Thoracic aorta (tissue), 2 donors: Measurements from ENCODE around the gene EPHB3. TPM values are rescaled to one million over a fixed set of nuclear protein-coding genes. Genes with fewer than 3 reads are reported as not detected.
A peak's percentile ranks its signal among the peaks of the same experiment; 100 is the strongest.

ENCODE experiments used
- ATAC-seq: fragments of 150-250 bp; one replicate; pipeline ENCODE4 v1.8.0; 2017; ENCODE audit warnings: low read depth; ENCODE audit not compliant: insufficient number of reproducible peaks, low FRiP score
- DNase-seq: peaks from one replicate; pipeline ENCODE4 v3.0.0-alpha.2; 2020; ENCODE audit warnings: low spot score
- H3K27ac ChIP-seq, 2 donors: fragments of 200-600 bp; sonication (generic); 1 replicate in 1 of 2; 2 replicates in 1 of 2; pipeline ENCODE4 v1.5.1; 2016; ENCODE audit warnings: mild to moderate bottlenecking in 2 of 2, moderate library complexity in 2 of 2
- H3K27me3 ChIP-seq: fragments of 200-600 bp; sonication (generic); replicated peaks from 2 replicates; pipeline ENCODE4 v1.6.0; 2016; ENCODE audit warnings: mild to moderate bottlenecking; ENCODE audit not compliant: insufficient read depth
- H3K36me3 ChIP-seq: fragments of 200-600 bp; sonication (generic); one replicate; pipeline ENCODE4 v1.5.1; 2016
- H3K4me1 ChIP-seq, 2 donors: fragments of 200-600 bp; sonication (generic); 1 replicate in 1 of 2; 2 replicates in 1 of 2; pipeline versions ENCODE4 v1.5.1 to v1.6.0; 2016; ENCODE audit warnings: low read depth in 2 of 2, mild to moderate bottlenecking in 1 of 2; ENCODE audit not compliant: control insufficient read depth in 1 of 2
- H3K4me3 ChIP-seq: fragments of 200-600 bp; sonication (generic); 2 replicates; pipeline ENCODE4 v1.5.1; 2016; ENCODE audit warnings: mild to moderate bottlenecking
- H3K9me3 ChIP-seq: fragments of 200-600 bp; sonication (generic); 2 replicates; pipeline ENCODE4 v1.5.1; 2016
- CTCF ChIP-seq: fragments of 200-600 bp; sonication (generic); IDR thresholded peaks from one replicate; pipeline ENCODE4 v1.5.1; 2019; ENCODE audit warnings: antibody characterized with exemption
- total RNA-seq, 2 donors: library from RNA; depleted of rRNA; stranded (reverse); fragments of >200 nt; gene quantifications; one replicate each; pipeline versions ENCODE4 v1.1.0 to v1.2.3, GENCODE V29; 2016

Gene EPHB3
- total RNA-seq, 2 donors from 2014 or later, result 2.8 to 5.0 TPM

- H3K27ac ChIP-seq, result no peak overlapping the region
- no peak for DNase-seq
- no peaks in the 10 kb centered on the region for H3K36me3 ChIP-seq
- TF ChIP-seq CTCF, result no peak
- peaks cover 3 to 15% of the 10 kb centered on the region in 2 donors for H3K4me1 ChIP-seq
- no peak overlapping the region for H3K4me3 ChIP-seq
- peaks cover 20% of the 10 kb centered on the region for H3K27me3 ChIP-seq
- ATAC-seq, result peak; percentile 84
- H3K9me3 ChIP-seq, result no peaks in the 10 kb centered on the region
Observed at GRCh38 chr3:184523825-184524615, 37.6 kb upstream of the EPHB3 start.

- Histone ChIP-seq H3K4me3 (peak overlapping the region; percentile 70), H3K9me3 (no peaks in the 10 kb centered on the region), H3K36me3 (no peaks in the 10 kb centered on the region), H3K27ac (peak overlapping the region in 1 of 2 donors; percentile 19), H3K27me3 (peaks cover 20% of the 10 kb centered on the region), H3K4me1 (peaks cover 3 to 15% of the 10 kb centered on the region in 2 donors)
- DNase-seq, result no peak
- no peak for ATAC-seq
- no peak for TF ChIP-seq CTCF
Observed at GRCh38 chr3:184524981-184525336, 36.6 kb upstream of the EPHB3 start.

GRCh38 chr3:184525337-184526087 lies 36.1 kb upstream of the EPHB3 start:
- no peaks in the 10 kb centered on the region for H3K36me3 ChIP-seq
- peaks cover 3 to 15% of the 10 kb centered on the region in 2 donors for H3K4me1 ChIP-seq
- no peak for DNase-seq
- peaks cover 20% of the 10 kb centered on the region for H3K27me3 ChIP-seq
- H3K9me3 ChIP-seq, result no peaks in the 10 kb centered on the region
- TF ChIP-seq CTCF, result no peak
- peak overlapping the region; percentile 70 for H3K4me3 ChIP-seq
- no peak for ATAC-seq
- peak overlapping the region; percentile 19 to 26 for H3K27ac ChIP-seq

- ATAC-seq, result no peak
- H3K9me3 ChIP-seq, result no peaks in the 10 kb centered on the region
- H3K36me3 ChIP-seq, result no peaks in the 10 kb centered on the region
- no peak for DNase-seq
- peaks cover 3 to 15% of the 10 kb centered on the region in 2 donors for H3K4me1 ChIP-seq
- TF ChIP-seq CTCF, result no peak
- H3K27ac ChIP-seq, result no peak overlapping the region
- peaks cover 20% of the 10 kb centered on the region for H3K27me3 ChIP-seq
- H3K4me3 ChIP-seq, result peak overlapping the region; percentile 70
Observed at GRCh38 chr3:184526088-184526433, 35.5 kb upstream of the EPHB3 start.

- no peak for TF ChIP-seq CTCF
Observed at GRCh38 chr3:184531626-184532280, 29.8 kb upstream of the EPHB3 start.

More at GRCh38 chr3:184531626-184532280, 29.8 kb upstream of the EPHB3 start:
- H3K4me1 ChIP-seq, result no peaks in the 10 kb centered on the region
- H3K36me3 ChIP-seq, result no peaks in the 10 kb centered on the region
- no peak overlapping the region for H3K27ac ChIP-seq
- H3K4me3 ChIP-seq, result no peak overlapping the region
- no peaks in the 10 kb centered on the region for H3K9me3 ChIP-seq
- DNase-seq, result no peak
- ATAC-seq, result no peak
- peaks cover 10% of the 10 kb centered on the region for H3K27me3 ChIP-seq
